ENCODE data around the gene CFL2.

Gene CFL2

DNA sequence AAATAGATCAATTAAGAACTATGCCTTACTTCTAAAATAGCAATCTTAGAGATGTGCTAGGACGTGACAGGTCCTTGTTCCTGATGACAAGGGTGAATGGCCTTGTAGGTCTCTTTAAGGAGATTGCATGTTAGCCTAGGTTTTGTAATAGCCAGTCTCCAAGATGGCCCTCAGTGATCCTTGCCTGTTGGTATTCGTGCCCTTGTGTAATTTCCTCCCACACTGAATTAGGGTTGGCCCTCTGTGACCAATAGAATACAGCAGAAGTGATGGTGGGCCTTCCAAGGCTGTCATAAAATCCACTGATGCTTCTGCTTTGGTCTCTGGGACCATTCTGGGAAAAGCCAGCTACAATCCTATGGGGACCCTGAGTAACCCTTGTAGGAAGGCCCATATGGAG is 46.3 kb downstream of the CFL2 start:
- H3K4me3 ChIP-seq (ENCODE audit: low read length), result no peak overlapping the region
- TF ChIP-seq ZNF274 (IDR thresholded peaks at IDR 0.05; ENCODE audit: low read depth, low read length), result no peak

- no peak for TF ChIP-seq ZNF274 (IDR thresholded peaks at IDR 0.05; ENCODE audit: low read depth, low read length)
- H3K4me3 ChIP-seq (ENCODE audit: low read length), result no peak overlapping the region
Measured at GRCh38 chr14:34667007-34667406, 47.4 kb downstream of the CFL2 start.

DNA sequence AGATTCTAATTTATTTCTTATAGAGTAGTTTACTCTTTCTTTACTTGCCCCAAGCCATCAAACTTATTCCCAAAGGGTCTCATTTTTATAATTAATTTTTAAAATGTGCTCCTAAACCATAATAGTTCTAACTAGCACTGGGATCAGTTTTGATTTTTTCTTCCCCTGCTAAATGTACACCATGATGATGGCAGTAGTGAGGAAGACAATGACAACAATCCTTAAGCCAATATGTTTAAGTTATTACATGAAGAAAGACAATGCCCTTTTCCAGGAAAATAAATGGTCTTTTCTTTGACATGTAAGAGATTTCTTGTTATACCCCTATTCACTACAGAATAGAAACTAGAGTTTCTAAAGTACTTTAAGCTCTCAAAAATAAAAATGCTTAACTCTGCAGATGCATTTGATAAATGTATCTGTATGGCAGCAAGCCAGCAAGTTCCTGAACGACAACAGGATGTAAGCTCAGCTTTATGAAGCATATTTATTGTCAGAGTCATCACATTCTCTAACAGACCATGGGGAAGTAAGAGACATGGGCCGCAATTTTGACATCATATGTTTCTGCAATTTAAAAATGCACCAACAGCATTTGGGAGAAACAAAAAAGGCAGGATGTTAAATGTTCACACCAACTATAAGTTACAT is 48.5 kb downstream of the CFL2 start:
- no peak overlapping the region for H3K4me3 ChIP-seq (ENCODE audit: low read length)
- TF ChIP-seq ZNF274 (IDR thresholded peaks at IDR 0.05; ENCODE audit: low read depth, low read length), result no peak

DNA sequence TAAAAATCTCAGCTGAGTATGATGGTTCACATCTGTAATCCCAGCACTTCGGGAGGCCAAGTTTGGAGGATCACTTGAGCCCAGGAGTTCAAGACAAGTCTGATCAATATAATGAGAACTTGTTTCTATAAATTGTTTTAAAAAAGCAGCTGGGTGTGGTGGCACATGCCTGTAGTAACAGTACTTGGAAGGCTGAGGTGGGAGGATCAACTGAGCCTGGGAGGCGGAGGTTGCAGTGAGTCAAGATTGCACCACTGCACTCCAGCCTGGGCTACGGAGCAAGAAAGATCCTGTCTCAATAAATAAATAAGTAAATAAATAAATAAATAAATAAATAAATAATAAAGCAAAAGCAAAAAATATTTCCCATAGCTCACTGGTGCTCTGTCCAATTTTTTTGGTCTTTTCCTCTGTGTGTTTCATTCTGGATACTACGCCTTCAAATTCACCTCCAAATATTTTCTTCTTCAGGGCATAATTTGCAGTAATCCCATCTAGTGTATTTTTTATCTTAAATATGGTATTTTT is 51.8 kb downstream of the CFL2 start:
- no peak overlapping the region for H3K4me3 ChIP-seq (ENCODE audit: low read length)
- TF ChIP-seq ZNF274 (IDR thresholded peaks at IDR 0.05; ENCODE audit: low read depth, low read length), result no peak

GRCh38 chr14:34660796-34661195 is 53.6 kb downstream of the CFL2 start:
- H3K4me3 ChIP-seq (ENCODE audit: low read length), result no peak overlapping the region
- no peak for TF ChIP-seq ZNF274 (IDR thresholded peaks at IDR 0.05; ENCODE audit: low read depth, low read length)

All from GM08714 (cell line).